Measurements from ENCODE around the gene MAPK1.
"Not testable (repeated sequence)": the region's sequence is repeated elsewhere in the genome, so short reads cannot be mapped to it uniquely, and the experiment has no call there.

DNA sequence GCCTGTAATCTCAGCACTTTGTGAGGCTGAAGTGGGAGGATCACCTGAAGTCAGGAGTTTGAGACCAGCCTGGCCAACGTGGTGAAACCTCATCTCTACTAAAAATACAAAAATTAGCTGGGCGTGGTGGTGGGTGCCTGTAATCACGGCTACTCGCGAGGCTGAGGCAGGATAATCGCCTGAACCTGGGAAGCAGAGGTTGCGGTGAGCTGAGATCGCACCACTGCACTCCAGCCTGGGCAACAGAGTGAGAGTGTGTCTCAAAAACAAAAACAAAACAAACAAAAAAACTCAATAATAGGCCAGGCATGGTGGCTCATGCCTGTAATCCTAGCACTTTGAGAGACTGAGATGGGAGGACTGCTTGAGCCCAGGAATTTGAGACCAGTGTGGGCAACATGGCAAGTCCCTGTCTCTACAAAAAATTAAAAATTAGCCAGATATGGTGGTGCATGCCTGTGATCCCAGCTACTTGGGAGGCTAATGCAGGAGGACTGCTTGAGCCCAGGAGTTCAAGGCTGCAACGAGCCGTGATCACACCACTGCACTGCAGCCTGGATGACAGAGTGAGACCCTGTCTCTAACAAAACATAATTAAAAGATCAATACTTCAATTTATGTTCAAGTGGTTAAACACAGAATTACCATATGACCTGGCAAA is 28.2 kb downstream of the MAPK1 start:
- TF ChIP-seq CTCF (IDR thresholded peaks at IDR 0.05; ENCODE audit: low read depth, low read length); EZH2phosphoT487 (IDR thresholded peaks at IDR 0.05; ENCODE audit: low read depth): not testable (repeated sequence)
